HG03045 (cell line): ENCODE results near the gene INPP5F.
A peak's percentile ranks its signal among the peaks of the same experiment; 100 is the strongest.
"Not testable (repeated sequence)": the region's sequence is repeated elsewhere in the genome, so short reads cannot be mapped to it uniquely, and the experiment has no call there.

ENCODE experiments used
- ATAC-seq: cut with Tn5 transposase; IDR thresholded peaks from one replicate; pipeline ENCODE4 v1.9.1; 2021; ENCODE audit warnings: mild to moderate bottlenecking, moderate library complexity; ENCODE audit not compliant: unreplicated experiment

The INPP5F gene

GRCh38 chr10:119706521-119707278 lies 19.1 kb upstream of the INPP5F start:
- no peak for ATAC-seq

DNA sequence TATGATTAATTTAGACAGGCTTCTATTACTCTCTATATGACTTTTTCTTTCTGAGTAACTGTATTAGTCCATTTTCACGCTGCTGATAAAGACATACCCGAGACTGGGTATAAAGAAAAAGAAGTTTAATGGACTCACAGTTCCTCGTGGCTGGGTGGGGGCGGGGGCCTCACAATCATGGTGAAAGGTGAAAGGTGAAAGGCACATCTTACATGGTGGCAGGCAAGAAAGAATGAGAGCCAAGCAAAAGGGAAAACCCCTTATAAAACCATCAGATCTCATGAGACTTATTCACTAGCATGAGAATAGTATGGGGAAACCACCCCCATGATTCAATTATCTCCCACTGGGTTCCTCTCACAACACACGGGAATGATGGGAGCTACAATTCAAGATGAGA lies 18.5 kb upstream of the INPP5F start:
- not testable (repeated sequence) for ATAC-seq

GRCh38 chr10:119710935-119711334 lies 14.9 kb upstream of the INPP5F start:
- ATAC-seq: not testable (repeated sequence)

- no peak for ATAC-seq
Measured at GRCh38 chr10:119713744-119714483, 11.9 kb upstream of the INPP5F start.

- no peak for ATAC-seq
Measured at GRCh38 chr10:119714484-119714816, 11.4 kb upstream of the INPP5F start.

GRCh38 chr10:119715628-119716505 lies 10.0 kb upstream of the INPP5F start:
- ATAC-seq: no peak

DNA sequence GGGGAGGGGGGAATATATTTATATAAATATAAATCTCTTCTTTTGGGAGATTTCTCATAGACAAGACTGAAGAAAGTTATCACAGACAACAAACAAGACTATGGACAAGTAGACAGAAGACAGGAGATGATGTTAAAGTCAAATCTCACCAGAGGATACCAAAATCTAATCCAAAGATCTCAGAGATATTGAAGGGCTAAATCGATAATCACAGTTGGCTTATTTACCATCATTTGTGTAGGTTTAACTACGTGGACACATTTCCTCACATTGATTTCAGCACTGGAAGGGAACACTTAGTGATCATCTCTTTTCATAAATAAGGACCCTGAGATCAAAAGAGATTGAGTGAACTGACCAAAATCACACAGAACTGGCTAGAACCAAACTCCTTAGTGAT lies 2.7 kb upstream of the INPP5F start:
- ATAC-seq: no peak

- ATAC-seq: no peak
Measured at GRCh38 chr10:119723624-119724023, 2.2 kb upstream of the INPP5F start.

- ATAC-seq: peak; percentile 1
Measured at GRCh38 chr10:119724593-119725516, 995 bp upstream of the INPP5F start.

GRCh38 chr10:119725517-119725827 lies 378 bp upstream of the INPP5F start:
- no peak for ATAC-seq

DNA sequence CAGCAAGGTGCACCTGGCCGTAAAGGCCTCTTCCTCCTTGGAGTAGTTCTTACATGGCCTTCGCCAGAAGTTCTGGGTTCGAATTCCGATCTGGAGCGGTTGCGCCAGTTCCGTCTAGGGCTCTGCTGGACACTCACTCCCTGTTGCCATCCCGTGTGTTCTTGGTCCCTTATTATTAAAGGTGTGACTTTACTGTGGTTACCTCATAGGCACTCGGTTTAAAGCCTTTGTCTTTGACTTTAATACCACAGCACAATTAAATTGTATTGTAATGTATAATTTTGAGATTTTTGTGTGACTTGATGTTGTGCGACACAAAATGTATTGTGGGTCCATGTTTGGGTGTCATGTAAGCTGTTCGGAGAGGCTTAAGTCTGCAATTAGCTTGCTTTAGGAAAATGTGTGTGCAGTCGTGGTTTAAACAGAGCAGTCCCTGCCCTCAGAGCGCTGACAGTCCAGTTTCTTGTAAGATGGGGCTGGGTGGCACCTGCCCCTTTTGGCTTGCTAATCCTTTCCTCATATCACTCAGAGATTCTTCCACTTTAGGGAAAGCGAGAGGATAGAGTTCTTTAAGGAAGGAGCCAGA lies 919 bp downstream of the INPP5F start:
- ATAC-seq: no peak

- no peak for ATAC-seq
Measured at GRCh38 chr10:119728172-119728800, 2.4 kb downstream of the INPP5F start.

DNA sequence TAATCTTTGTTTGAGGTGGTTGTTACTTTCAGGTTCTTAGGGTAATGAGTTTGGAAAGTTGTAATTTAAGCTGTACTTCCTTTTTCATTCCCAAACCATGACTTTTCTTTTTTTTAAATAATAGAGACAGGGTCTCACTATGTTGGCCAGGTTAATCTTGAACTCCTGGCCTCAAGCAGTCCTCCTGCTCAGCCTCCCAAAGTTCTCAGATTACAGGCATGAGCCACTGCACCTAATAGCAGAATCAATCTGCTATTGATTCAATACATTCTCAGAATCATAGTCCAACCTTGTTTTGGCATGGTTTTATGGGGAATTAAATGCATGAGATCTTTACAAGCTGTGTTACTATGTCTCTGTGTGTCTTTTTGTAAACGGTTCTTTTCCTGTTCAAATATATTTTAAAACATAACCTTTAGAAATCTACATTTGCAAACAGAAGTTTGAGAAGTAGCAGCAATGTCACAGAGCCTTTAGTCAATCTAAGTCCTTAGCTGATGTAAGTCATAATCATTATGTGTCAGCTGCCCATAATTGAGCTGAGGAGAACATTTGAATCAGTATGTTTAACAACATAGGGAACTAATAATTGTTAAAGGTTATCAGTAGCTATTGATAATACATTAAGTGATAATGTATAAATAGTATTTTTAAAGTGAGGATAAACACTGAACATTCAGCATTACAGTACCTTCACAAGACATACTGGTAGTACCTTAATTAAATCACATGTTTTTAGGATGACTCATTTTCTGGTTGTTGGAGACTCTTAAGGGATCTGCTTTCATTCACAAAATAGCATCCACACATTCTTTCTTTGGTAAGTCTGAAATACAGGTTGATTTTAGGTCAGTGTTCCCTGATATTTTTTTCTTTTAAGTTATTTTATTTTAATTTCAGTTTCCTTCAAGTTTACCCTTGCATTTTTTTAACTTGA lies 8.8 kb downstream of the INPP5F start:
- no peak for ATAC-seq

- ATAC-seq: no peak
Measured at GRCh38 chr10:119735451-119735850, 9.6 kb downstream of the INPP5F start.

GRCh38 chr10:119736220-119736619 lies 10.4 kb downstream of the INPP5F start:
- ATAC-seq: no peak

DNA sequence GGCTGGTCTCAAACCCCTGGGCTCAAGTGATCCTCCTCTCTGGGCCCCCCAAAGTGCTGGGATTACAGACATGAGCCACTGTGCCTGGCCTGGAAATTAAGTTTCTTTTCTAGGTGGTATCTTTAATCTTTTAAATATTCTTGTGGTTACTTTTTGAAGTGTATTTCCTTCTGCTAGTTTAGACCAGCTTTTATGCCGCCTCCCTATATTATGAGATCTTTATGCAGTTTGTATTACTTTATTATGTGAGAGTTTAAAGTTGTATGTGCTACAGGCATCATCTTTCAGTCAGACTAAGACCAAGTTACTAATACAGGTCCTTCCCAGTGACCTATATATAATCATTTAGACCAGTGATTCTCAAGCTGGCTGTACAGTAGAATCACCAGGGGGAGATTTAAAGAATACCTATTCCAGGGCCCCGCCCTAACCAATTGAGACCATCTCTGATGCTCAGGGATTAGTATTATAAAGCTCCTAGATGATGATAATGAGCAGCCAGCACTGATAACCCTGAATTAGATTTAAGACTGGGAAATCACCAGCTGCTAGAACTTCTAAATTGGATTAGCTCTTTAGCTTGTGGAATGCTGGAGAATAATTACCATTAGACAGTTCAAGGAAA lies 11.3 kb downstream of the INPP5F start:
- ATAC-seq: no peak

DNA sequence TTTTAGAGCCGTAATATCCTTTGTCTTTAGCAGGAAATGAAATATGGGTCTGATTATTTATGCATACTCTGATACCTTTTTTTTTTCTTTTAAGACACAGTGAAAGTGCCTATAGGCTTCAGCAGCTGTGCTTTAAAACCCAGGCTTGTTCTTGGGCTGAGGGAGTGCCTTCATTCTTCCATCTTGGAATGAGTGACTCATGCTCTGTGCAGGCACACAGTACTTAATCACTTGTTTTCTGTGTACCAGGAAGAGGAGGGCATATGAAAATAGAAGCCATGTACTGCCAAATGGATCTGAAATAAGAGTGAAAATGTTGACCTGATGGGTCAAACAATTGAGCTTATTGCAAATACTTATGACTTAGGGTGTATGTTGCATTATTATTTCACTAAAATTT lies 12.0 kb downstream of the INPP5F start:
- ATAC-seq: no peak

DNA sequence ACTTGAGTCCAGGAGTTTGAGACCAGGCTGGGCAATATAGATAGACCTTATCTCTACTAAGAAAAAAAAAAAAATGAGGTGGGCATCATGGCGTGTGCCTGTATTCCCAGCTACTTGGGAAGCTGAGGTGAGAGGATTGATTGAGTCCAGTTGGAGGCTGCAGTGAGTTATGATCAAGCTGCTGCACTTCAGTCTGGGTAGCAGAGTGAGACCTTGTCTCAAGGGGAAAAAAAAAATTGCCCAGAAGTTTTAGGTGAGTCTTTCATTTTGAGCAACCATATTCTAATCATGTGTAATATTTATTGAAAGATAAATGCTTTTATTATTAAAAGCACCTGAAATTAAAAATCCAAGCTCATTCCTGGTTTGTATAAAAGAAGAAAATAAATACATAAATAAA lies 13.1 kb downstream of the INPP5F start:
- no peak for ATAC-seq
